HG03571 (cell line): ENCODE data around the gene MICAL2.

Experiments
- ATAC-seq: cut with Tn5 transposase; IDR thresholded peaks from one replicate; pipeline ENCODE4 v1.9.1; 2021; ENCODE audit not compliant: unreplicated experiment

Gene MICAL2

DNA sequence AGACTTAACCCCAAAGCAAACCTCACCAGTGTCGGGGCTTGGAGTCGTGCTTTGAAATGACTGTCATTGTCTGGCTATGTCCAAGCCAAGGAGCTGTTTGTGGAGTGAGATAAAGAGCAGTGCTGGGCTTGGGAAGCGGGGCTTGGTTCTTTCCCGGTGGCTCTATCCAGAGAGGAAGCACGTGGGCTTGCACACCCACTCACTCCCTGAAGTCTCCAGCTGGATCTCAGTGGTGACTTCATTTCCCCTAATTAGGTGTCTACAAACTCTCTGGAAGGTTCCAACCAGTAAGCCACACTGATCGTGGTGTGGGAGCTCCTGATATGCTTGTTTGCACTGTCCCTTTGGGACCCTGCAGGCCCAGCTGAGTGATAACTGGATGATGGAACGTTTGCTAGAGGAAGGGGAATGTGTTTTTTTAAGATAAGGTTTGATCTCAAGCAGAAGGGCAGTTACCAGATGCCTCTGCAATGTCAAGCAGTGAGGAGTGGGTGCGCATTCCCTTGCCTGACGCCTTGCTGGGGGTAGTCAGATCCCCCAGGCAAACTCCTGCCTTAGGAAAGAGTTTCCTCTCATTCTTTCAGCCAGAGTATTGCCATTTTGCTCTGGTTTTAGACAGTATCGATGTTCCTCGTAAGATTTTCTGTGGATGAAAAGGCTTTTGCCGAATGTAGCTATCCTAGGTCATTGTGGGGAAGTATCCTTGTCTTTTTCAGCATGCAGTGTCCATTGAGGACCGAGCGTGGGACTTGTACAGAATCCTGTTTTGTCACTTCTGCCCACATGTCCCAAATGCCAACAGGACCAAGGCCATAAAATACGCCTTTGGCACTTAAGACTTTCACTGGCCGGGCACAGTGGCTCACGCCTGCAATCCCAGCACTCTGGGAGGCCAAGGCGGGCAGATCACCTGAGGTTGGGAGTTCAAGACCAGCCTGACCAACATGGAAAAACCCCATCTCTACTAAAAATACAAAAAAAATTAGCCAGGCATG is 90.9 kb downstream of the MICAL2 start:
- no peak for ATAC-seq

DNA sequence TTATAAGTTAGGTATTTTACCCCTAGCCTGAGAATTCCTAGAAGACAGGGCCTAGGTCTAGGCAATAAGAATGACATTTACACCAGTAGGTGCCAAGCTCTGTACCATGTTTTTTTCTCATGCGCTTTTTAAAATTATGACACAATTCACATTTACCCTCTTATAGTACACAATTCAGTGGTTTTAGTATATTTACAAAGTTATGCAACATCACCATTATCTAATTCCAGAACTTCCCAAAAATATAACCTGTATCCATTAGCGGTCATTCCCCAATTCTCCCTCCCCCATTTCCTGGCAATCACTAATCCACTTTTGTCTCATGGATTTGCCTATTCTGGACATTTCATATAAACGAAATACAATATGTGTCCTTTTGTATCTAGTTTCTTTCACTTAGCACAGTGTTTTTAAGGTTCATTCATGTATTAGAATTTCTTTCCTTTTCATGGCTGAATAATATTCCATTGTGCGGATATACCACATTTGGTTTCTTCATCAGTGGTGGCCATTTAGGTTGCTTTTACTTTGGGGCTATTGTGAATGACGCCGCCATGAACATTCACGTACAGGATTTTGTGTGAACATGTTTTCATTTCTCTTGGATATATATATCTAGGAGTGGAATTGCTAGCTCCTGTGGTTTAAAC is 92.4 kb downstream of the MICAL2 start:
- no peak for ATAC-seq

DNA sequence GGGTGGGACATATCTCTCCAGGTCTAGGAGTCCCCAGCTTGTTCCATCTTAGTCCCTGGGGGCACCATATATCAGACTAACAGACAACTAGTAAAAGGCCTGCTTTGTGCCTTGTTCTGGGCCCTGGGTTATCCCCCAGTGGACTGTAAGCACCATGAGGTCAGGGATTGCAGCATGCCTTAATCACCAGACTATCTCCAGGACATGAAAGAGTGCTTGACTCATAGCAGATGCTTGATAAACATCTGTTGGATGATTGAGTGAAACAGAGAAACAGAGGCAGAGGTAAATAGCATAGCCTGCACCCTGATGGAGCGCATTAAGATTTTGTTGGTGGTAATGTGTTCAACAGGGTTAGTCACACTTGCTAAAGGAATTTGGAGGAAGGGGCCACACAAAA is 94.1 kb downstream of the MICAL2 start:
- no peak for ATAC-seq

DNA sequence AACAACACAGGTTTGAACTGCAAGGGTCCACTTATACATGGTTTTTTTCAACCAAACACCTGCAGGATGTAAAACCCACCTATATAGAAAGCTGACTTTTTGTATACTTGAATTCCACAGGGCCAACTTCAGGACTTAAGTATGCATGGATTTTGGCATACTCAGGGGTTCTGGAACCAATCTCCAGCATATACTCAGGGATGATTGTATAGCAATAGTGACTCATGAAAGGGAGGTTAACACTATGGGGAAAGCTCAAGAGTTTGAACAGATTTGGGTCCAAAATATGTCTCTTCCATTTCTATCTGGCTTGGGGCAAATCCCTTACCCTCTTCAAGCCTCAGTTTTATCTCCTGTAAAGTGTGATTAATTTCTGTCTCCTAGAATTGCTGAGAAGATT is 94.9 kb downstream of the MICAL2 start:
- ATAC-seq: no peak

DNA sequence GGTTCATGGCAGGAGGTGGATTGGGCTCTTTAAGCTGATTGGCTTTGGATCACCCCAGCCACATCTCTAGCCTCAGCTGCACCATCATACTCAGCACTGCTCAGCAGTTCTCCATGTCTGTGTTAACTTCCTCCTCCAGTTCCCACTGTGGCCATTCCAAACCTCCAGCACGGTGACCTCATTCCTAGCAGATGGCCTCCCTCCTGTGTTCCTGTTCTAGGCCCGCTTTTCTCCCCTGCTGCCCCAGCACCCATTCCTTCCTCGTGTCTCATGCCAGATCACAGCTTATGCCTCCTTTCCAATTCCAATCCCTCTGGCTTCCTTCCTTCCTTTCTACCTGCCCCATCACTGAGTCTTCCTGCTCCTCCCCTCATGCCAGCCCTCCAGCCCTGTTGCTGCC is 96.1 kb downstream of the MICAL2 start:
- no peak for ATAC-seq

DNA sequence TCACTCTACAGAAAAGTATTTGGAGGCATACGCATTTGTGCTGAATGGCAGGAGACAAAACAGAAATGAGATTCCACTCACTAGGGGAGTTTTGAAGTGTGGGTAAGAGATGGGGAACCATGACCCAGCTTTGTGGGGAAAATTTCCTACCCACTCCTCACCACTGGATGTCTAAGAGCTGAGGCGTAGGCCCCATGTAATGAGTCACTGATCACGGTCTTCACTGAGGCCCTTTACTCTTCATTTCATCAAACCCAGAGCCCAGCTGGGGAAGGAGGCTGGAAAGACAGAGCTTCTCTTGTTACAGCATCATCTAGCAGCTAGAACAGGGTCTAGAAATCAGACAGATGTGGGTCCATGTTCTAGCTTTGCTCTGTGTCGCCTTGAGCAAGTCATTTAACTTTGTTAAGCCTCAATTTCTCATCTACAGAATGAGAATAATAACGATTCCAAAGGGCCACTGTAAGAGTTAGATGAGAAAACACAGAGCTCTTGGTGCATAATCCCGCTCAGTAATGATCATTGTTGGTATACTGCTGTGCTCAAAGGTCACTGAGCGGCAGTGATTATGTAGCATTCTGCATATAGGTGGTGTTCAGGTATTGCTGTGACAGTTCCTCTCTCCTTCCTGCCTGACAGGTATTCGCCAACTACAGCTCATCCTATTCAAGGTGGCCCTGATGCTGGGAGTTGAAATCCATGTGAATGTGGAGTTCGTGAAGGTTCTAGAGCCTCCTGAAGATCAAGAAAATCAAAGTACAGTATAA is 97.2 kb downstream of the MICAL2 start:
- ATAC-seq: no peak

DNA sequence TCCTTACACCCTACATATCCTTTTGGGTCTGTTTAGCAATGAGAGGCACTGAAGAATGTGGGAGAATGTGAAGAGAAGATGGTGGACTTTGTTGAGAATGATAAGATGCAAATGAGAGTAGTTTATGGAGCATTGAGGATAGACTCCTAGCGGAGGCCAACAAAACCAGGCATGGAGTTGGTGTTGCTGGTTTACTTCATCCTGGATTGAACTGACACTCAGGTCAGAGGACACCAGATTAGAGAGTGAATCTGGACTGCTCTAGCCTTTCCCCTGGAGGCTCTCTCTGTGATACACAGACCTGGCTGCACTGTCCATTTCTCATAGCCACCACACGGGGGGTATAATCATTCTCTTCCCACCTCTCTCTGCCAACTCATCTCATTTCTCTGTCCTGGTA is 98.7 kb downstream of the MICAL2 start:
- ATAC-seq: no peak

DNA sequence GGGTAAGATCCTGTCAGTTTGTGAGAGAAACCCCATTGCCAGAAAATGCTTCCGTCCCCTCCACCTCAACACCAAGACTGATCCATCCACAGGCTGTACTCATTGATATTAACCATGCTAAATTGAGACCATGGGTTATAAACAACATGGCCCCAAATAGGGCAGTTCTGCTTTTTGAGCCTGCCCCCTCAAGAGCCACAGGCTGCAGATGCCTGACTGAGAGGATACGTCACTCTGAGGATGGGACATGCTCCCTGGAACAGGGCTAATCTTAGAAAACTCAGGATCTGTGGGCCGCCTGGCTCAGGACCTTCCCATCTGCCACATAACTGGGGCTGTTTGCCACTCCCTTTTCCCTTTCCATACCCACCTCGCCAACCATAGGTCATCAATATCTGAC is 99.8 kb downstream of the MICAL2 start:
- ATAC-seq: no peak

DNA sequence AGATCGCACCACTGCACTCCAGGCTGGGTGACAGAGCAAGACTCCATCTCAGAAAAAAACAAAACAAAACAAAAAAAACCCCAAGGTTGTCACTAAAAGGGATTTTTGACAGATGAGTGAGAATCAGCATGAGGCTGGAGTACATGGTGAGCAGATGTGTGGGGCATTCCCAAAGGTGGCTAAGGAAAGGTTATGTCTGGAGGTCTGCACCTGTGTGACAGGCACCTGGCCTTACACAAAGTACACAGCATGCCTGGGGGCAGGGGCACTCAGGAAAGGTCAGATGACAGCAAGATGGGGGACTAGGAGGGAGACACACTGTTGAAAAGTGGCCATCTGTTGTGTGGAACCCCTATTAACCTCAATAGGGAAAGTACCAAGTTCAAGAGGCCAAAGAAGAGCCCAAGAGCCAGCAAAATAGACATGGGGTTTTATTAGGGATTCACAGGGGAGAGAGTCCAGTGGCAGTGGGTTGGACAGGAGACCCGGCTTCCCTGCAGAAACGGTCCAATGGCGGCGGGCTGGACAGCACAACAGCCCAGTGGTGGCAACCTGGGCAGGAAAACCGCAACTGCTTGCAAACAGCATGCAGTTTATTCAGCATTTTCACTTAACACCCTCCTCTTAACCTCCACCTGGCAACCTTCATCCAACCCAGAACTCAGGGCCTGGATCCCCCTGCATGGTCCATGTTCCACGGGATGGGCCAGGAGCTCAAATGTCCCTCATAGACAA is 101.1 kb downstream of the MICAL2 start:
- ATAC-seq: no peak

DNA sequence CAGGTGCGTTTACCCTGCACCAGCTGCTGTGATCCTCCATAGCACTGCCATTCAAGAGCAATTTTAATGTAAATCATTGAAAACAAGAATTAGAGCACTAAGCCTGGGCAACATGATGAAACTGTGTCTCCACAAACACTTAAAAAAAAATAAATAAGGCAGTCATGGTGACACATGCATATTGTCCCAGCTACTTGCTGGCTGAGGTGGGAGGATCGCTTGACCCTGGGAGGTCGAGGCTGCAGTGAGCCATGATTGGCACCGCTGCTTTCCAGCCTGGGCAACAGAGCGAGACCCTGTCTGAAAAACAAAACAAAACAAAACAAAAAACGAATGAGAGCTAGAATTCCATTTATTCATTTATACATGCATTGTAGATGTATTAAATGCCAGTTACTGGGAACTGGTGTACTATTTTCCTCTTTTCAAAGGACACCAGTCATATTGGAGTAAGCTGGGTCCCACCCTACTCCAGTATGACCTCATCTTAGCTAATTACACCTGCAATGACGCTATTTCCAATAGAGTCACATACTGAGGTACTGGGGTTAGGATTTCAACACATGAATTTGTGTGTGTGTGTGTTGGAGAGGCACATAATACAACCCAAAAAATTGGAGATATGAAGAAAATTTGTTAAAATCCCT is 101.9 kb downstream of the MICAL2 start:
- ATAC-seq: no peak

DNA sequence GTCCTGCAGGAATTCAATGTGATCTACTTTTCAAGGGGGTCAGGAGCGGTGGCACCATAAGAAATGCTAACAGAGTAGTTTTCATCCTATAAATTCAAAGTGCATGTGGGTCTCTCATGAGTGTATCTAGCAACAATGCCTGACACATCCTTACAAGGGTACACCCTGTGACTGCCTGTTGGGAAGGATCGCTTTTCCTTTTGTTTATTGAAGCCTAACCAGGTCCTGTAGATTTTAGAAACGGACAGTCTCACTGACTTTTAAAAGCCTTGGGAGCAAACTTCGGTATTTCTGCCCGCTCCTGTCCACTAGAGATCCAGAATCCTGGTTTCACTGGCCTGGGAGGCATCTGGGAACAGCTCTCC is 102.4 kb downstream of the MICAL2 start:
- no peak for ATAC-seq

DNA sequence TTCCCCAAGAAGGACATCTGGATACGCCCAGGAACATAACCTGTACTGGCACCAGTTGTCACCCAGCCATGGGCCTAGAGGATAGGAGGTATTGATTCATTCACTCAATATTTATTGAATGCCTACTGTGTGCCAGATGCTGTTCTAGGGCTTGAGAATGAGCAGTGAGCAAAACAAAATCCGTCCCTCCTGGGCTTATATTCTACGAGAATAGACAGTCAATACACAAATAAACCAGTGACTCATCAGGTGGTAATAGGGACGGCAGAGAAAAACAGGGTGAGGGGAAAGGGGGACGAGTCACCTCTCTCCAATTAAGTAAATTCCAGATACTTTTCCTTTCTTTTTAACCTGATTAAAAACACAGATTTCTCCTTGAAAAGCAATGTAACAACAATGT is 103.5 kb downstream of the MICAL2 start:
- no peak for ATAC-seq

DNA sequence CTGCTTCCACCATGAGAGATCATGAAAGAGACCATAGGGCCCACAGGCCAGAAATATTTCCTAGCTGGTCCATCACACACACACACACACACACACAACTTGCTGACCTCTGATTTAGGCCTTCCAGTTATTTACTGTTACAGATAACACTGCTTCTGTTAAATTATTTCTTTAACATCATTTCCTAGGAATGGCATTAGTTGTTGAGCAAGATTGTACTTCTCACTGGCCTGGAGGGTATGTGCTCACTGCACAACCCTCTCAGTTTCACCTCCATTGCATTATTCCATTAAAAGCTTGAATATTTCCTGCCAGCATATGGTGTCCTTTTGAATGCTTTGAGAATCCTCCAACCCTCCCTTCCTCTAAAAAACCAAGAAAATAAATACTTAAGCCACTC is 104.4 kb downstream of the MICAL2 start:
- ATAC-seq: no peak

DNA sequence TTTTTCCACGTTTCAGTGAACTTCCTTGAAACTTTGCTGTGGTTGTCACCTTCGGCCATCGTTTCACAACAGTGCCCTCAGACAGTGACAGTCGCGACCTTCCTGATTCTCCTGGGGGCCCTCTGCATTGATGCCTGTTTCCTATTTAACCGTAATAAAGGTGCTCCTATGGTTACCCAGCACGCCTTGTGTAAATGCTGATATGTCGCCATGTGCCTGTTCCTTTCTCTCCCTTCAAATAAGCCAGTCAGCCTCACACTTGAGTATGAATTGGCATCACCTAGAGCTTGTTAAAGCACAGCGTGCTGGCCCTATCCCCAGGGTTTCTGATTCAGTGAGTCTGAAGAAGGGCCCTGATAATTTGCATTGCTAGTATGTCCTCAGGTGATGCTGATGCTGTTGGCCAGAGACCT is 104.8 kb downstream of the MICAL2 start:
- ATAC-seq: no peak

DNA sequence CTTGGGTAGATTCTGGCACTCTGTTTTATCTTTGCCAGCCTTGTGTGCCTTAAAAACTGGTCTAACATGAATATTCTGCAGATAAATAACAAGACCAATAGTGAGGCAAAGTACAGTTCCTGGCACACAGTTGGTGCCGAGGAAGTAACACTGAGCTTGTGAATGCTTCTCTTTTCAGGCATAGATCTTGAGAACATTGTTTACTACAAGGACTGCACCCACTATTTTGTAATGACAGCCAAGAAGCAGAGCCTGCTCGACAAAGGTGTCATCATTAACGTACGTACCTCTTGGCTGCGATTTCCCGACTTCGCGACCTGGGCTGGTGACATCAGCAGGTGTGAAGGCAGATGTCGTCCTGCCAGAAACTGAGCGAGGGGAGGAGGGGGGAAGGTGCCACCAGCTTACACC is 105.7 kb downstream of the MICAL2 start:
- no peak for ATAC-seq

DNA sequence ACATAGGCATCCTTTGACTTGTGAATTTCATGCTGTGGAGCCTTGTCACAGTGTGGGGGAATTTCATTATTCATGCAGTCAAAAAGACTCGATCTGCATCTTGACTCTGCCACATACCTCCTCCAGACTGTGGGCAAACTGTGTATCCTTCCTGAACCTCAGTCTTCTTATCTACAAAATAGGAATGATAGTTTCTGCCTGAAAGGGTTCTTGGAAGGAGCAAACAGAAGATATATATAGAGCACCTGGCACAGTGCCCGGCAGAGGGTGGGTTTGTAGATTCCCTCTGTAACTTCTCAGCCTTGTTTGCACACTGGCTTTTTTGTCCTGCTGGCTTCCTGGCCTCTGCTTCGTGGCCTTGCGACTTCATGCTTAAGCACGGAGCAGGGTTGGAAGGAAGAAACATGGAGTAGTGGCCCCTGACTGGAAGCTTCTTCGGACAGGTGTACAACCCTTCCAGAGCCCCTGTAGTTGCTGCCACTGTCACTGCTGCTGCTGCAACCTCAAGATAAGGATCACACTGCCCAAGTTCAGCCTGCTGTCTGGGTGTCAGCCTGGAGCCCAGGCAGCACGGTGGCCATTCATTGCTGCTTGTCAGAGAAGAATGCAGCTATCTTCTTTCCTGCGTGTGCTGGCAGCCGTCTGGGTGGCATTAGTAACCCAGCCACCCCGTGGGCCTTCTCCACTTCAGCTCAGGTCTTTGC is 106.4 kb downstream of the MICAL2 start:
- ATAC-seq: no peak

DNA sequence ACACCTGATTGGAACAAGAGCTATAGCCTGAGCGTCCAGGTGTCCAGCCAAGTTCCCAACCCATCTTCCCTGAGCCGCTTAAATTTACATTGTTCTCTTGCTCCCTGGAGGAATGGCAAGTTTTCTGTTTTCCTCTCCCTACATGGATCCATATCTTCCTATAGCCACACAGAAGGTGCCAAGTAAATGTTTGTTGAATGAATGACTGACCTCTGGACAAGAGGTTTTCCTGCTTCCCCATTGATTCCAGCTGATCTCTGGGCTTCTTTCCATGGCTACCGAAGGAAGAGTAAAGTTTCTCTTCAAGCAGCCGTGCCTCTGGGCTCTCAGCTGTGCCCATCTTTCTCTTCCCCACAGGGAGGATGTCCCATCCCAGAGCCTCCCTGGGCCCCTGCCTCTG is 107.5 kb downstream of the MICAL2 start:
- no peak for ATAC-seq

DNA sequence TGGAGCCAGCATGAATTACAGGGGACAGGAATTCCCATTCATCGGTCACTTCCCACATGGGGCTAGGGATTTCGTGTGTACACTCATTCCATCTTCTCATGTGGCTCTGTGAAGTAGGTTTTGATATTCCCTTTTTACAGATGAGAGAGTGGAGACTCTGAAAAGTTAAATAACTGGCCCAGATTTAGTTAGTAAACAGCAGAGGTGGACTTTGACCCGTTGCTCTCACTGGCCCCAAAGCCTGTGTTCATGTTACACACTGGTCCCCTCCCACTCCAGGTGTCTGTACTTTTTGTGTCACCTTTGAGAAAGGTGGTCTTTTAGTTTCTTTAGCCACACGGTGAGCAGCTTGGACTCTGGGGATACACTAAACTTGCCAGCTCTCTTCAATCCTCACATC is 108.5 kb downstream of the MICAL2 start:
- ATAC-seq: no peak

DNA sequence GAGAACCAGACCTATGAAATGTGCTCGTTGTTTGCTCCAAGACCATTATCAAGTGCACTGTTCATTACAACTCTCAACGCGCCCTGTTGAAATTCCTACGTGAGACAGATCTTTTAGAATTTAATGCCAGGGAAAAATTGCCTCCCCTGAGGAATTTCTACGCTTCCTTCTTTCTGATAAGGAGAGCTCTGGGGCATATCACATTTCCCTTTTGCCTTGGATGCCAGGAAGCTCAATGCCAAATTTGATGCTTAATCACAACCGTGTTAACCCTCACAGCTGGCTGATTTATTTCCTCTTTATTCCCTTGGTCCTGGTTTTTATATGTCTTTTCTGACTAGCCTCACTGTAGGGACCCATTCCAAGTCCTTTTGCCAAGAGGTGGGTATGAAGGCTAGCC is 109.4 kb downstream of the MICAL2 start:
- no peak for ATAC-seq

DNA sequence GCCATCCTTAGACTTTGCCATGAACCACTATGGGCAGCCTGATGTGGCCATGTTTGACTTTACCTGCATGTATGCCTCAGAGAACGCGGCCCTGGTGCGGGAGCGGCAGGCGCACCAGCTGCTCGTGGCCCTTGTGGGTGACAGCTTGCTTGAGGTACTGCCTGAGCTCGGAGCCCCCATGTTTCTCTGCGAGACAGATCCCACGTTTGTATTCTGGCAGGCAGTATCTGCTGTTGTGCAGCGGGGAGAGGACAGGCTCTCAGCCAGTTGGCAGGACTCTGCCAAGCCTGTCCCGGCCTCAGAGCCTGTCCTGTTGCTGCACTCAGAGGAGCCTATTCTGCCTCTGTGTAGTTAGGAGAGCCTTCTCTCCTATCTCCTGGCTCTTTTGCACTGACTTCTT is 109.9 kb downstream of the MICAL2 start:
- ATAC-seq: no peak
